WTC11 (cell line): Measurements from ENCODE around the gene NBL1. TPM values are rescaled to one million over a fixed set of nuclear protein-coding genes. Genes with fewer than 3 reads are reported as not detected.

ENCODE experiments used
- ATAC-seq: fragments of 200-7000 bp; cut with Tn5 transposase; 2 replicates; pipeline ENCODE4 v1.10.0; 2021; ENCODE audit warnings: mild to moderate bottlenecking, moderate library complexity
- CTCF ChIA-PET: fragments of 300-600 bp; sonication (Branson Sonifier 250); formaldehyde crosslinking; loops from one replicate; lab custom pipeline; 2021; ENCODE audit warnings: antibody characterized with exemption; lab: Charles Lee
- POLR2A ChIA-PET: fragments of 350-600 bp; sonication (Branson Sonifier 250); formaldehyde crosslinking; loops from one replicate; lab custom pipeline; 2021; ENCODE audit warnings: antibody characterized with exemption; lab: Charles Lee
- DNase-seq: peaks from one replicate; pipeline ENCODE4 v3.0.0; 2021; ENCODE audit warnings: low spot score
- H3K27ac Mint-ChIP-seq: 2 replicates; pipeline ENCODE4 v1.8.0; 2021; ENCODE audit warnings: mixed read lengths
- H3K27me3 Mint-ChIP-seq: 2 replicates; pipeline ENCODE4 v1.8.0; 2021; ENCODE audit warnings: low read depth, mild to moderate bottlenecking, moderate library complexity, mixed read lengths
- H3K36me3 Mint-ChIP-seq: 2 replicates; pipeline ENCODE4 v1.8.0; 2021; ENCODE audit warnings: mixed read lengths
- H3K4me1 Mint-ChIP-seq: 2 replicates; pipeline ENCODE4 v1.8.0; 2022; ENCODE audit warnings: mixed read lengths
- H3K4me3 Mint-ChIP-seq: 2 replicates; pipeline ENCODE4 v1.8.0; 2021; ENCODE audit warnings: mild to moderate bottlenecking, moderate library complexity, mixed read lengths
- H3K9me3 Mint-ChIP-seq: 2 replicates; pipeline ENCODE4 v1.8.0; 2021; ENCODE audit warnings: mixed read lengths
- AFF4 ChIP-seq: sonication (generic); formaldehyde crosslinking; IDR thresholded peaks from 2 replicates; pipeline ENCODE4 v1.8.1; 2023; ENCODE audit warnings: mild to moderate bottlenecking, missing genetic modification reagents, borderline replicate concordance
- ARID4B ChIP-seq: sonication (generic); formaldehyde crosslinking; IDR thresholded peaks from 2 replicates; pipeline ENCODE4 v1.8.0; 2023; ENCODE audit warnings: missing genetic modification reagents, mild to moderate bottlenecking, borderline replicate concordance
- CREM ChIP-seq: sonication (generic); formaldehyde crosslinking; IDR thresholded peaks from 2 replicates; pipeline ENCODE4 v1.8.1; 2022; ENCODE audit warnings: mild to moderate bottlenecking, missing genetic modification reagents, moderate library complexity
- CTCF ChIP-seq: fragments of 200-600 bp; IDR thresholded peaks from 2 replicates; pipeline ENCODE4 v1.8.0; 2022; ENCODE audit warnings: antibody characterized with exemption
- ETV6 ChIP-seq: sonication (generic); formaldehyde crosslinking; IDR thresholded peaks from 2 replicates; pipeline ENCODE4 v1.8.1; 2022; ENCODE audit warnings: mild to moderate bottlenecking, missing genetic modification reagents
- FOXJ3 ChIP-seq: sonication (generic); formaldehyde crosslinking; IDR thresholded peaks from 2 replicates; pipeline ENCODE4 v1.9.0; 2021; ENCODE audit warnings: missing genetic modification reagents, mild to moderate bottlenecking, borderline replicate concordance
- GTF2I ChIP-seq: fragments of 250-450 bp; sonication (Bioruptor Pico); conservative IDR thresholded peaks from 2 replicates; pipeline ENCODE4 v1.4.0; 2021; ENCODE audit warnings: mild to moderate bottlenecking
- HMGA2 ChIP-seq: fragments of 250-450 bp; sonication (Bioruptor Pico); IDR thresholded peaks from 2 replicates; pipeline ENCODE4 v1.4.0; 2021; ENCODE audit warnings: mild to moderate bottlenecking, moderate library complexity
- JUN ChIP-seq: sonication (generic); formaldehyde crosslinking; IDR thresholded peaks from 2 replicates; pipeline ENCODE4 v1.8.0; 2023; ENCODE audit warnings: mild to moderate bottlenecking, missing genetic modification reagents
- NR2C2 ChIP-seq: sonication (generic); formaldehyde crosslinking; IDR thresholded peaks from 2 replicates; pipeline ENCODE4 v1.8.0; 2022; ENCODE audit warnings: mild to moderate bottlenecking, missing genetic modification reagents
- NR3C1 ChIP-seq: sonication (generic); formaldehyde crosslinking; conservative IDR thresholded peaks from 2 replicates; pipeline ENCODE4 v1.8.1; 2023; ENCODE audit warnings: low read depth, mild to moderate bottlenecking, missing genetic modification reagents
- SMAD3 ChIP-seq: sonication (generic); formaldehyde crosslinking; IDR thresholded peaks from 2 replicates; pipeline ENCODE4 v1.8.0; 2022; ENCODE audit warnings: missing genetic modification reagents, mild to moderate bottlenecking, borderline replicate concordance
- SMAD4 ChIP-seq: sonication (generic); formaldehyde crosslinking; IDR thresholded peaks from 2 replicates; pipeline ENCODE4 v1.8.0; 2022; ENCODE audit warnings: mild to moderate bottlenecking, missing genetic modification reagents
- TCF7 ChIP-seq: sonication (generic); formaldehyde crosslinking; IDR thresholded peaks from 2 replicates; pipeline ENCODE4 v1.8.0; 2022; ENCODE audit warnings: mild to moderate bottlenecking, low read depth, missing genetic modification reagents, moderate library complexity
- TEAD4 ChIP-seq: sonication (generic); formaldehyde crosslinking; IDR thresholded peaks from 2 replicates; pipeline ENCODE4 v1.8.0; 2022; ENCODE audit warnings: mild to moderate bottlenecking, missing genetic modification reagents
- ZNF219 ChIP-seq: sonication (generic); formaldehyde crosslinking; IDR thresholded peaks from 2 replicates; pipeline ENCODE4 v1.8.0; 2023; ENCODE audit warnings: missing genetic modification reagents, mild to moderate bottlenecking, borderline replicate concordance
- ZNF263 ChIP-seq: sonication (generic); formaldehyde crosslinking; IDR thresholded peaks from 2 replicates; pipeline ENCODE4 v1.8.1; 2022; ENCODE audit warnings: low read depth, mild to moderate bottlenecking, moderate library complexity, missing genetic modification reagents
- total RNA-seq: library from RNA; stranded (reverse); gene quantifications from 3 replicates; pipeline ENCODE4 v1.2.3, GENCODE V29; 2021
- TF ChIP-seq, protein P1 (sequence below): sonication (generic); formaldehyde crosslinking; IDR thresholded peaks from 2 replicates; pipeline ENCODE4 v1.8.1; 2022; ENCODE audit warnings: missing genetic modification reagents, borderline replicate concordance
- TF ChIP-seq, protein P2 (sequence below): fragments of 250-450 bp; sonication (Bioruptor Pico); IDR thresholded peaks from 2 replicates; pipeline ENCODE4 v1.8.0; 2021; ENCODE audit warnings: mild to moderate bottlenecking

NBL1 gene
- total RNA-seq, 1 experiment from 2014 or later = 17.1 TPM

DNA sequence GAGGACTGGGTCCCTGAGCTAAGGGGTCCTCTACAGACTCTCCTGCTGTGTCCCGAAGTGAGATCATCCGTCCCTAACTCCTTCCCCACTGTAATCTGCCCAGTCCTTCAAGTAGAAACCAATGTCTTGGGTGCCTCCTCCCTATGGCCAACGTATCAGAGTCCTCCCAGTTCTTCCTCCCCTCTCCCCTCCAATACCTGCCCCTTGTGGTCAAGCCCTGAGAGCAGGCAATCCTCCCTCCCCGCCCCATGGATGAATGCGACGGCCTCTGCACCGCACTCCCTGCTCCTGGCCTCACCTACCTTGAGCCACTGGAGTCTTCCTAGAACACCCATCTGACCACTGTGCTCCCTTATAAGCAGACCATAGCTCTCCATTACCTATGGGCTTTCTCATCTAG lies 51.7 kb downstream of the NBL1 start (continued):
- TF ChIP-seq ARID4B (CRISPR knock-in tag) (no peak), AFF4 (no peak)

- ChIA-PET POLR2A (no interaction called here), CTCF (interaction anchor here (1.5 to 2.6 kb wide), 3 partner anchors 8 to 35 kb away, joined by 3 to 9 read pairs (median 4); no protein-coding TSS in a partner anchor)
- H3K36me3 Mint-ChIP-seq = no peaks in the 10 kb centered on the region
- TF ChIP-seq FOXJ3 (CRISPR knock-in tag) (no peak), ZNF219 (CRISPR knock-in tag) (no peak), NR2C2 (no peak), SMAD4 (CRISPR knock-in tag) (no peak), CREM (no peak), CTCF (no peak)
- TF ChIP-seq, protein P1, sequence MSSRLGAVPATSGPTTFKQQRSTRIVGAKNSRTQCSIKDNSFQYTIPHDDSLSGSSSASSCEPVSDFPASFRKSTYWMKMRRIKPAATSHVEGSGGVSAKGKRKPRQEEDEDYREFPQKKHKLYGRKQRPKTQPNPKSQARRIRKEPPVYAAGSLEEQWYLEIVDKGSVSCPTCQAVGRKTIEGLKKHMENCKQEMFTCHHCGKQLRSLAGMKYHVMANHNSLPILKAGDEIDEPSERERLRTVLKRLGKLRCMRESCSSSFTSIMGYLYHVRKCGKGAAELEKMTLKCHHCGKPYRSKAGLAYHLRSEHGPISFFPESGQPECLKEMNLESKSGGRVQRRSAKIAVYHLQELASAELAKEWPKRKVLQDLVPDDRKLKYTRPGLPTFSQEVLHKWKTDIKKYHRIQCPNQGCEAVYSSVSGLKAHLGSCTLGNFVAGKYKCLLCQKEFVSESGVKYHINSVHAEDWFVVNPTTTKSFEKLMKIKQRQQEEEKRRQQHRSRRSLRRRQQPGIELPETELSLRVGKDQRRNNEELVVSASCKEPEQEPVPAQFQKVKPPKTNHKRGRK = no peak
- no peak overlapping the region for H3K27ac Mint-ChIP-seq
- ATAC-seq (no peak), DNase-seq (no peak)
- no peaks in the 10 kb centered on the region; the same call in 1 of the 2 replicates for H3K27me3 Mint-ChIP-seq
- H3K9me3 Mint-ChIP-seq = no peaks in the 10 kb centered on the region
- no peaks in the 10 kb centered on the region for H3K4me1 Mint-ChIP-seq
- H3K4me3 Mint-ChIP-seq = no peak overlapping the region
These were observed 52.7 kb downstream of the NBL1 start for GRCh38 chr1:19696820-19697219.

- Mint-ChIP-seq H3K27me3 (no peaks in the 10 kb centered on the region; the same call in 1 of the 2 replicates), H3K9me3 (no peaks in the 10 kb centered on the region), H3K27ac (no peak overlapping the region), H3K4me3 (no peak overlapping the region), H3K36me3 (no peaks in the 10 kb centered on the region), H3K4me1 (no peaks in the 10 kb centered on the region)
- ATAC-seq (no peak), DNase-seq (no peak)
- CTCF ChIA-PET = interaction anchor here (1.2 to 2.6 kb wide), 2 partner anchors 17 to 19 kb away, joined by 3 to 9 read pairs; no protein-coding TSS in a partner anchor
- POLR2A ChIA-PET = no interaction called here
- TF ChIP-seq GTF2I (CRISPR knock-in tag) (no peak), SMAD3 (CRISPR knock-in tag) (no peak), NR3C1 (CRISPR knock-in tag) (no peak), JUN (no peak), CREM (no peak), CTCF (no peak), TEAD4 (CRISPR knock-in tag) (no peak), HMGA2 (CRISPR knock-in tag) (no peak), ZNF263 (CRISPR knock-in tag) (no peak), NR2C2 (no peak), TCF7 (no peak), ETV6 (CRISPR knock-in tag) (no peak)
- TF ChIP-seq, protein P2, sequence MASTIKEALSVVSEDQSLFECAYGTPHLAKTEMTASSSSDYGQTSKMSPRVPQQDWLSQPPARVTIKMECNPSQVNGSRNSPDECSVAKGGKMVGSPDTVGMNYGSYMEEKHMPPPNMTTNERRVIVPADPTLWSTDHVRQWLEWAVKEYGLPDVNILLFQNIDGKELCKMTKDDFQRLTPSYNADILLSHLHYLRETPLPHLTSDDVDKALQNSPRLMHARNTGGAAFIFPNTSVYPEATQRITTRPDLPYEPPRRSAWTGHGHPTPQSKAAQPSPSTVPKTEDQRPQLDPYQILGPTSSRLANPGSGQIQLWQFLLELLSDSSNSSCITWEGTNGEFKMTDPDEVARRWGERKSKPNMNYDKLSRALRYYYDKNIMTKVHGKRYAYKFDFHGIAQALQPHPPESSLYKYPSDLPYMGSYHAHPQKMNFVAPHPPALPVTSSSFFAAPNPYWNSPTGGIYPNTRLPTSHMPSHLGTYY (CRISPR knock-in tag) = no peak
These were observed 54.1 kb downstream of the NBL1 start for GRCh38 chr1:19698181-19698580.
